GM10248 (cell line): ENCODE results near the gene PDE1A.

Experiments used
- CTCF ChIA-PET: fragments of 300-600 bp; sonication (Branson Sonifier 250); formaldehyde crosslinking; extraction: SDS; loops from one replicate; lab custom pipeline; 2021; ENCODE audit warnings: antibody characterized with exemption; lab: Yijun Ruan, JAX
- POLR2A ChIA-PET: fragments of 350-650 bp; sonication (Branson Sonifier 250); formaldehyde crosslinking; extraction: SDS; loops from one replicate; lab custom pipeline; 2020; ENCODE audit warnings: antibody characterized with exemption; lab: Yijun Ruan, JAX
- DNase-seq: peaks from one replicate; pipeline ENCODE4 v3.0.0; 2012; ENCODE audit errors: extremely low spot score
- CTCF ChIP-seq: IDR thresholded peaks from 2 replicates; pipeline ENCODE4 v1.5.1; 2012; ENCODE audit warnings: mild to moderate bottlenecking, low read depth; ENCODE audit errors: extremely low read depth, missing control alignments, control extremely low read depth

The PDE1A gene

GRCh38 chr2:182359027-182359989, 67.5 kb downstream of the PDE1A start:
- TF ChIP-seq CTCF, result no peak
- POLR2A ChIA-PET, result no interaction called here
- no peak for DNase-seq
- CTCF ChIA-PET, result no interaction called here

- ChIA-PET CTCF (no interaction called here), POLR2A (no interaction called here)
- no peak for TF ChIP-seq CTCF
- DNase-seq, result no peak
These were observed 68.2 kb downstream of the PDE1A start for GRCh38 chr2:182358601-182359000.

- POLR2A ChIA-PET, result no interaction called here
- no peak for DNase-seq
- CTCF ChIA-PET, result no interaction called here
- TF ChIP-seq CTCF, result no peak
These were observed 71.0 kb downstream of the PDE1A start for GRCh38 chr2:182355815-182356214.

- no peak for TF ChIP-seq CTCF
- ChIA-PET CTCF (no interaction called here), POLR2A (no interaction called here)
- no peak for DNase-seq
These were observed 75.4 kb downstream of the PDE1A start for GRCh38 chr2:182351427-182351826.

GRCh38 chr2:182349268-182349667, 77.6 kb downstream of the PDE1A start:
- no peak for TF ChIP-seq CTCF
- ChIA-PET POLR2A (no interaction called here), CTCF (no interaction called here)
- no peak for DNase-seq

GRCh38 chr2:182345384-182345783, 81.5 kb downstream of the PDE1A start:
- ChIA-PET CTCF (no interaction called here), POLR2A (no interaction called here)
- DNase-seq, result no peak
- TF ChIP-seq CTCF, result no peak
